ENCODE results near the gene HDC.

DNA sequence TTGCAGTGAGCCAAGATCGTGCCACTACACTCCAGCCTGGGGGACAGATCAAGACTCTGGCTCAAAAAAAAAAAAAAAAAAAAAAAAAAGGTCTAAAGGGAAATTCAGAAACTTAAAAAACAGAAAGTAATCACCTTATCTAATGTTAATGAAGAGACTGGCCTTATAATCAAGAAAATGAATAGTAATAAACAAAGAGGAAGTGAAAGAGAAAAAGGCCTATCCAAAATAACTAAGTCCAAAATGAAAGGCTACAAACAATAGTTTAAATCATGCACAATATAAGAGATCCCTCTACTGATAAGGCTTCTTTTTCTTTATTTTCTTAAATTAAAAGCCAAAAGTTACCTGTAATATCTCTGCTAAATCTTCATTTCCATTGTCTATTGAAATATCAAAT, 37.1 kb upstream of the HDC start:
- TF ChIP-seq, protein P1, sequence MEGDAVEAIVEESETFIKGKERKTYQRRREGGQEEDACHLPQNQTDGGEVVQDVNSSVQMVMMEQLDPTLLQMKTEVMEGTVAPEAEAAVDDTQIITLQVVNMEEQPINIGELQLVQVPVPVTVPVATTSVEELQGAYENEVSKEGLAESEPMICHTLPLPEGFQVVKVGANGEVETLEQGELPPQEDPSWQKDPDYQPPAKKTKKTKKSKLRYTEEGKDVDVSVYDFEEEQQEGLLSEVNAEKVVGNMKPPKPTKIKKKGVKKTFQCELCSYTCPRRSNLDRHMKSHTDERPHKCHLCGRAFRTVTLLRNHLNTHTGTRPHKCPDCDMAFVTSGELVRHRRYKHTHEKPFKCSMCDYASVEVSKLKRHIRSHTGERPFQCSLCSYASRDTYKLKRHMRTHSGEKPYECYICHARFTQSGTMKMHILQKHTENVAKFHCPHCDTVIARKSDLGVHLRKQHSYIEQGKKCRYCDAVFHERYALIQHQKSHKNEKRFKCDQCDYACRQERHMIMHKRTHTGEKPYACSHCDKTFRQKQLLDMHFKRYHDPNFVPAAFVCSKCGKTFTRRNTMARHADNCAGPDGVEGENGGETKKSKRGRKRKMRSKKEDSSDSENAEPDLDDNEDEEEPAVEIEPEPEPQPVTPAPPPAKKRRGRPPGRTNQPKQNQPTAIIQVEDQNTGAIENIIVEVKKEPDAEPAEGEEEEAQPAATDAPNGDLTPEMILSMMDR (conservative IDR thresholded peaks at IDR 0.05; ENCODE audit: low read length): no peak
- TF ChIP-seq EZH2phosphoT487 (IDR thresholded peaks at IDR 0.05; ENCODE audit: borderline replicate concordance, low read depth, low read length): no peak
